Neutrophil (primary cell): ENCODE data around the gene USP6NL.

ENCODE experiments used
- H3K27ac ChIP-seq: fragments of 200-600 bp; sonication (generic); 2 replicates; pipeline ENCODE4 v1.5.1; 2016; ENCODE audit warnings: mild to moderate bottlenecking, moderate library complexity
- H3K27me3 ChIP-seq: fragments of 200-600 bp; sonication (generic); 2 replicates; pipeline ENCODE4 v1.6.0; 2016; ENCODE audit warnings: mild to moderate bottlenecking
- H3K36me3 ChIP-seq: fragments of 200-600 bp; sonication (generic); 2 replicates; pipeline ENCODE4 v1.5.1; 2017
- H3K4me1 ChIP-seq, 2 experiments: fragments of 200-600 bp in 1 of 2; sonication (generic) in 1 of 2; 1 replicate in 1 of 2; 2 replicates in 1 of 2; pipeline versions ENCODE4 v1.5.1 to v1.6.1; 2013 to 2016; ENCODE audit warnings: low read depth in 1 of 2, low read length in 1 of 2, mild to moderate bottlenecking in 1 of 2, moderate library complexity in 1 of 2; ENCODE audit not compliant: control insufficient read depth in 1 of 2, insufficient read depth in 1 of 2
- H3K4me3 ChIP-seq, 2 experiments: fragments of 200-600 bp in 1 of 2; sonication (generic) in 1 of 2; 1 replicate in 1 of 2; 2 replicates in 1 of 2; pipeline ENCODE4 v1.5.1; 2013 to 2016; ENCODE audit warnings: low read depth in 1 of 2, low read length in 1 of 2, mild to moderate bottlenecking in 1 of 2, moderate library complexity in 1 of 2
- H3K9me3 ChIP-seq: fragments of 200-600 bp; sonication (generic); 2 replicates; pipeline ENCODE4 v1.5.1; 2016
- TF ChIP-seq, protein P1 (sequence below): fragments of 200-600 bp; sonication (generic); IDR thresholded peaks from 2 replicates; pipeline ENCODE4 v1.5.1; 2016; ENCODE audit warnings: antibody characterized with exemption

USP6NL gene

DNA sequence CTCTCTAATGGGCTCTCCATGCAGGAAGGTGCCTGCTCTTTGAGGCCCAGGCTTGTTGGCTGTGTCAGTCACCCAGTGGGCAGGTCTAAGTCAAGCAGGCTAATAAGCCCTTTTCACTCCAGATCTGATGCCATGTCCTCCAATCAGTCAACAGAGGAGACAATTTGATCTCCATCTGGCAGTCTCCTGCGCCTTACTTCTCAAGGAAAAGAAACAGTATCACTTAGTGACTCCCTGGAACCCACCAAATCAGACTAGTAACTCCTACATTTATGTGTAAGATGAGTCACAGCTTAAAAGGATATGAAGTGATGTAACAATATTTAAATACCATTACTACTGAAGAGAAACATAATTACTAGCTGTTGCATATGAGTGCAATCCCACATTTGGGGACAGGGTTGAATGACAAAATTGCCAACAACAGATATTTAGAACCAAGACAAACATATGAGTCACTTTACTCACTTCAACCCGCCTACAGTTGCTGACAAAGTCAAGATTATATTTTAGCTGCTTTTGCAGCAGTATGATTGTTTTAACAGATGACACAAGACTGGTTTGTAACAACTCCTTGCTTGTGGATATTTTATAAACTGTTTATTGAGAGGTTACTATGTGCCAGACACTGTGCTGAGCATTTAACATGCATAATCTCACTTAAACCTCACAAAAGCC lies 72.1 kb downstream of the USP6NL start:
- H3K4me3 ChIP-seq = no peak overlapping the region
- no peak overlapping the region for H3K27ac ChIP-seq
- TF ChIP-seq, protein P1, sequence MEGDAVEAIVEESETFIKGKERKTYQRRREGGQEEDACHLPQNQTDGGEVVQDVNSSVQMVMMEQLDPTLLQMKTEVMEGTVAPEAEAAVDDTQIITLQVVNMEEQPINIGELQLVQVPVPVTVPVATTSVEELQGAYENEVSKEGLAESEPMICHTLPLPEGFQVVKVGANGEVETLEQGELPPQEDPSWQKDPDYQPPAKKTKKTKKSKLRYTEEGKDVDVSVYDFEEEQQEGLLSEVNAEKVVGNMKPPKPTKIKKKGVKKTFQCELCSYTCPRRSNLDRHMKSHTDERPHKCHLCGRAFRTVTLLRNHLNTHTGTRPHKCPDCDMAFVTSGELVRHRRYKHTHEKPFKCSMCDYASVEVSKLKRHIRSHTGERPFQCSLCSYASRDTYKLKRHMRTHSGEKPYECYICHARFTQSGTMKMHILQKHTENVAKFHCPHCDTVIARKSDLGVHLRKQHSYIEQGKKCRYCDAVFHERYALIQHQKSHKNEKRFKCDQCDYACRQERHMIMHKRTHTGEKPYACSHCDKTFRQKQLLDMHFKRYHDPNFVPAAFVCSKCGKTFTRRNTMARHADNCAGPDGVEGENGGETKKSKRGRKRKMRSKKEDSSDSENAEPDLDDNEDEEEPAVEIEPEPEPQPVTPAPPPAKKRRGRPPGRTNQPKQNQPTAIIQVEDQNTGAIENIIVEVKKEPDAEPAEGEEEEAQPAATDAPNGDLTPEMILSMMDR = no peak
- no peaks in the 10 kb centered on the region for H3K36me3 ChIP-seq
- H3K4me1 ChIP-seq = peaks cover 6 to 11% of the 10 kb centered on the region in 2 experiments
- H3K9me3 ChIP-seq = no peaks in the 10 kb centered on the region
- H3K27me3 ChIP-seq = no peaks in the 10 kb centered on the region

DNA sequence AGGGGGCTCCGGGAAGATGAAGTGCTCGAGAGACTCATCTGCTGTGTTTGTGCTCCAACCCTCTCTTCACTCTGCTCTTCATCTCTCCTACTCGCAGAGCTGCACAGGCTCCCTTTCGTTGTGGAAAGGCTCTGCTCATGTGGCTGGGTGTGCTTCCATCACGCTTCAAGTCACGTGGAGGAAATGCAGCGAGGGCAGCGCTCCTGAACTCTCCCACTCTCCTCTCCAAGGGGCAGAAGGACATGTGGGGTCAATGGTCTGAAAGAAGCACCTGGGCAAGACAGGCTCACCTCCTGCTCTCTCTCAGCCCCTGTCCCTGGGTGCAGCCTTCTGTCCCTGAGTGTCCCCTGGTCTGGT lies 72.6 kb downstream of the USP6NL start:
- Histone ChIP-seq H3K36me3 (no peaks in the 10 kb centered on the region), H3K4me1 (peaks cover 6 to 11% of the 10 kb centered on the region in 2 experiments), H3K4me3 (no peak overlapping the region), H3K27me3 (no peaks in the 10 kb centered on the region), H3K9me3 (no peaks in the 10 kb centered on the region), H3K27ac (no peak overlapping the region)
- TF ChIP-seq, protein P1 = no peak

DNA sequence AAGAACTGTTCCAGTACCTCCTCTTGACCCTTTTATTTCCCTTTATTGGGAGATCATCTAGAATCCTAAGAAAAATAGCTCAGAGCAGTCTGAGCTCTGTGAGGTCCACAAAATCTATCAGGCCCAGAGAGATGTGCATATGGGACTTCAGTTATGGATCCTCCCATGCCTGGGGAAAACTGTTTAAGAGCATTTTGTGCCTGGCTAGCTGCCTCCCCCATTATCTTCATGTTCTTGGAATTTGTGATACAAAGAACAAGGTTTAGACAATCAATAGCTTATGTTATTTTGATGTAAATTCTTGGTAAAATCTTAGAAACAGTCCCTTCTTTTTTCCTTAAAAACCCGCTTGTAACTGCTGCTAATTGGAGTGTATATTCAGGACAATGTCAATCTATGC lies 75.2 kb downstream of the USP6NL start:
- TF ChIP-seq, protein P1 = no peak
- Histone ChIP-seq H3K36me3 (no peaks in the 10 kb centered on the region), H3K4me3 (no peak overlapping the region), H3K4me1 (peaks cover 6 to 18% of the 10 kb centered on the region in 2 experiments), H3K27me3 (no peaks in the 10 kb centered on the region), H3K9me3 (no peaks in the 10 kb centered on the region), H3K27ac (no peak overlapping the region)

DNA sequence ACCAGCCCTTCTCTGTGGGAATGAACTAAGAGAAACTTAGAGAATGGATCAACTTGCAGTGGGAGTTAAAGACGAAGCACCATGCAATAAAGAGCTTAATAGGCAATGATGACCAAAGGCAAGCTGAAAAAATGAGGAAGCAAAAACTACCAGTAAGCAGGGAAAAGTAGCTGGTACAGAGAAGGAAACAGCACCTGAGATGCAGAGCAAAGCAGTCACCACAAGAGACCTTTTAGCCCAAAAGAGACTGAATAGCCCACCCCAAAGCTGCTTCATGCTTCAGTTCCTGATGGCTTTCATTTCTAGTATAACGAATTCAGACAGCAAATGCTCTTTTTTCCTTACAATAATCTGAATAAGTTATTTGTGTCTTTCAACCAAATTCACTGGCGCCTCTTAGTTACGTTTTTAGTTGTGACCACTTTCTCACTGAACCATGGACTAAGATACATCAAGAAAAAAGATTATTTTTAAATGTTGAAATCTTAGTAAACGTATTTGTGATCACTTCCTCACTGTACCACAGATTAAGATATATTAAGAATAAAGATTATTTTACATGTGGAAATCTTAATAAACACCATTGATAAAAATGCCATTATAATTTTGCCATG lies 76.0 kb downstream of the USP6NL start:
- H3K9me3 ChIP-seq = no peaks in the 10 kb centered on the region
- H3K27me3 ChIP-seq = no peaks in the 10 kb centered on the region
- peaks cover 2 to 14% of the 10 kb centered on the region in 2 experiments for H3K4me1 ChIP-seq
- H3K36me3 ChIP-seq = no peaks in the 10 kb centered on the region
- H3K27ac ChIP-seq = no peak overlapping the region
- TF ChIP-seq, protein P1 = no peak
- no peak overlapping the region for H3K4me3 ChIP-seq

DNA sequence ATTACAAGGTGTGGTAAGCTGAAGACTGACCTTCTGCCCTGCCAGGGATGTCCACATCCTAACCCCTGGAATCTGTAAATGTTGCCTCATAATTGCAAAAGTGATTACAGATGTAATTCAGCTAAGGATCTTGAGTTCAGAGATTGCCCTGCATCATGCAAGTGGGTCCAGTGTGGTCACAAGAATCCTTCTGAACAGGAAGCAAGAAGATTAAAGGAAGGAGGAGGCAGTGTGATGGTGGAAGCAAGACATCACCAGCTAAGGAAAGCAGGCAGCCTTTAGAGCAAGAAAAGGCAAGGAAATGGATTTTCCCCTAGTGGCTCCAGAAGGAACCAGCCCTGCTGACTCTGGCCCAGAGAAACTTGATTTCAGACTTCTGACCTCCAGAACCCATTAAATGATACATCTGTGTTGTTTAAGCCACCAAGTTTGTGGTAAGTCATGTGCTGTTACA lies 78.1 kb downstream of the USP6NL start:
- Histone ChIP-seq H3K27me3 (no peaks in the 10 kb centered on the region), H3K36me3 (no peaks in the 10 kb centered on the region), H3K4me3 (no peak overlapping the region), H3K27ac (no peak overlapping the region), H3K4me1 (peaks cover 5 to 13% of the 10 kb centered on the region in 2 experiments), H3K9me3 (no peaks in the 10 kb centered on the region)
- TF ChIP-seq, protein P1 = no peak
